Panc1 (cell line): ENCODE measurements around the gene SMG6. TPM values are rescaled to one million over a fixed set of nuclear protein-coding genes. Genes with fewer than 3 reads are reported as not detected.
A peak's percentile ranks its signal among the peaks of the same experiment; 100 is the strongest.

Source experiments
- ATAC-seq: fragments of 200-7000 bp; cut with Tn5 transposase; 2 replicates; pipeline ENCODE4 v1.9.1; 2020; ENCODE audit warnings: mild to moderate bottlenecking, moderate library complexity
- BruUV-seq: library from RNA; stranded (reverse); fragments of 400-500 nt; replicated peaks from 2 replicates; lab custom pipeline; 2021; lab: Mats Ljungman, UMichigan
- CTCF ChIA-PET: fragments of 300-600 bp; sonication (Branson Sonifier 250); formaldehyde crosslinking; loops from one replicate; lab custom pipeline; 2022; ENCODE audit warnings: antibody characterized with exemption; lab: Charles Lee
- POLR2A ChIA-PET: fragments of 300-600 bp; sonication (Branson Sonifier 250); formaldehyde crosslinking; loops from one replicate; lab custom pipeline; 2022; ENCODE audit warnings: antibody characterized with exemption; lab: Charles Lee
- DNase-seq: peaks from one replicate; pipeline ENCODE4 v3.0.0-alpha.2; 2010; ENCODE audit warnings: low read depth, low spot score
- H3K27ac ChIP-seq: 2 replicates; pipeline ENCODE4 v1.5.1; 2011; ENCODE audit warnings: mild to moderate bottlenecking, low read length, inconsistent platforms
- H3K27me3 ChIP-seq: fragments of 200-500 bp; sonication (Bioruptor generic); 2 replicates; pipeline ENCODE4 v1.6.0; 2014; ENCODE audit warnings: low read length, inconsistent platforms; ENCODE audit not compliant: control insufficient read depth, insufficient read depth
- H3K36me3 ChIP-seq: fragments of 200-500 bp; sonication (Bioruptor generic); 2 replicates; pipeline ENCODE4 v1.5.1; 2014; ENCODE audit warnings: inconsistent platforms, mild to moderate bottlenecking, low read length, moderate library complexity; ENCODE audit not compliant: control insufficient read depth, insufficient read depth
- H3K4me1 ChIP-seq: 2 replicates; pipeline ENCODE4 v1.5.1; 2011; ENCODE audit warnings: inconsistent platforms, mild to moderate bottlenecking, low read length, moderate library complexity; ENCODE audit not compliant: control insufficient read depth, insufficient read depth
- H3K4me3 ChIP-seq, 2 experiments: 2 replicates each; pipeline ENCODE4 v1.5.1; 2011 to 2012; ENCODE audit warnings: low read depth in 2 of 2, low read length in 2 of 2, mild to moderate bottlenecking in 2 of 2, inconsistent platforms in 1 of 2, moderate library complexity in 1 of 2
- H3K9me3 ChIP-seq: fragments of 200-500 bp; sonication (Bioruptor generic); 2 replicates; pipeline ENCODE4 v1.5.1; 2014; ENCODE audit warnings: low read depth, mild to moderate bottlenecking, inconsistent platforms, low read length, moderate library complexity; ENCODE audit not compliant: control insufficient read depth, insufficient read depth
- CTCF ChIP-seq: fragments of 450-650 bp; IDR thresholded peaks from 2 replicates; pipeline ENCODE4 v1.5.1; 2017; ENCODE audit warnings: mild to moderate bottlenecking
- POLR2AphosphoS5 ChIP-seq: IDR thresholded peaks from 2 replicates; pipeline ENCODE4 v1.6.1; 2012; ENCODE audit warnings: mild to moderate bottlenecking, low read depth, low read length, moderate library complexity
- REST ChIP-seq, 2 experiments: IDR thresholded peaks; 2 replicates each; pipeline ENCODE4 v1.6.1; 2011 to 2012; ENCODE audit warnings: low read depth in 2 of 2, control low read depth in 1 of 2, low read length in 1 of 2, mild to moderate bottlenecking in 1 of 2, moderate library complexity in 1 of 2; ENCODE audit not compliant: insufficient read depth in 1 of 2
- SIN3A ChIP-seq: IDR thresholded peaks from 2 replicates; pipeline ENCODE4 v1.6.1; 2012; ENCODE audit warnings: low read depth, mild to moderate bottlenecking, low read length, moderate library complexity, borderline replicate concordance; ENCODE audit not compliant: insufficient read depth
- TCF7L2 ChIP-seq: IDR thresholded peaks from 2 replicates; pipeline ENCODE4 v1.6.1; 2011; ENCODE audit warnings: mild to moderate bottlenecking, low read depth, low read length, inconsistent platforms
- in situ Hi-C: cut with HindIII; loops from 2 replicates; pipeline ENCODE4 v1.10.0; 2016; ENCODE audit warnings: low sequenced_read_pairs, low pct_unique_long_range_greater_than_20kb
- intact Hi-C: fragments of 100-400 bp; cut with micrococcal nuclease; formaldehyde crosslinking; loops from one replicate; pipeline ENCODE4 v1.10.0; 2022; ENCODE audit not compliant: unreplicated experiment
- total RNA-seq: library from RNA; stranded (reverse); gene quantifications from one replicate; pipeline ENCODE4 v1.2.1, GENCODE V29; 2021; ENCODE audit not compliant: unreplicated experiment

The SMG6 gene
- total RNA-seq, 1 experiment from 2014 or later, result 17.8 TPM

- Histone ChIP-seq H3K4me3 (no peak overlapping the region), H3K4me1 (no peaks in the 10 kb centered on the region), H3K27ac (no peak overlapping the region), H3K27me3 (no peaks in the 10 kb centered on the region), H3K9me3 (no peaks in the 10 kb centered on the region), H3K36me3 (peaks cover under 1% of the 10 kb centered on the region; the same call in 1 of the 2 replicates)
- TF ChIP-seq REST (IDR thresholded peaks at IDR 0.05; ENCODE audit: insufficient read depth in 1 of 2, low read depth in 2 of 2, low read length in 1 of 2) (no peak), SIN3A (no peak), CTCF (no peak), TCF7L2 (no peak)
- intact Hi-C loops (no loop called here), in situ Hi-C loops (no loop called here)
- ChIA-PET CTCF (no interaction called here), POLR2A (no interaction called here)
- no peak for ATAC-seq
- no TSS peak for BruUV-seq
- no peak for DNase-seq
Observed at GRCh38 chr17:2274414-2274813, 29.2 kb downstream of the SMG6 start.

GRCh38 chr17:2271985-2272702, 31.4 kb downstream of the SMG6 start:
- Histone ChIP-seq H3K27ac (no peak overlapping the region), H3K4me1 (no peaks in the 10 kb centered on the region), H3K27me3 (no peaks in the 10 kb centered on the region), H3K36me3 (no peaks in the 10 kb centered on the region), H3K4me3 (no peak overlapping the region), H3K9me3 (no peaks in the 10 kb centered on the region)
- ATAC-seq (no peak), DNase-seq (no peak)
- POLR2A ChIA-PET, result no interaction called here
- BruUV-seq, result TSS peak; percentile 54
- CTCF ChIA-PET, result no interaction called here
- TF ChIP-seq SIN3A, result no peak
- no peak for TF ChIP-seq CTCF
- no peak for TF ChIP-seq REST (IDR thresholded peaks at IDR 0.05; ENCODE audit: insufficient read depth in 1 of 2, low read depth in 2 of 2, low read length in 1 of 2)
- TF ChIP-seq TCF7L2, result no peak
- no peak for TF ChIP-seq POLR2AphosphoS5
- intact Hi-C loops, result no loop called here
- in situ Hi-C loops, result no loop called here
